Thoracic aorta (tissue), 2 donors: ENCODE results near the gene CUBN. TPM values are rescaled to one million over a fixed set of nuclear protein-coding genes. Genes with fewer than 3 reads are reported as not detected.

Experiments used
- ATAC-seq: fragments of 150-250 bp; one replicate; pipeline ENCODE4 v1.8.0; 2017; ENCODE audit warnings: low read depth; ENCODE audit not compliant: insufficient number of reproducible peaks, low FRiP score
- DNase-seq: peaks from one replicate; pipeline ENCODE4 v3.0.0-alpha.2; 2020; ENCODE audit warnings: low spot score
- H3K27ac ChIP-seq, 2 donors: fragments of 200-600 bp; sonication (generic); 1 replicate in 1 of 2; 2 replicates in 1 of 2; pipeline ENCODE4 v1.5.1; 2016; ENCODE audit warnings: mild to moderate bottlenecking in 2 of 2, moderate library complexity in 2 of 2
- H3K27me3 ChIP-seq: fragments of 200-600 bp; sonication (generic); replicated peaks from 2 replicates; pipeline ENCODE4 v1.6.0; 2016; ENCODE audit warnings: mild to moderate bottlenecking; ENCODE audit not compliant: insufficient read depth
- H3K36me3 ChIP-seq: fragments of 200-600 bp; sonication (generic); one replicate; pipeline ENCODE4 v1.5.1; 2016
- H3K4me1 ChIP-seq, 2 donors: fragments of 200-600 bp; sonication (generic); 1 replicate in 1 of 2; 2 replicates in 1 of 2; pipeline versions ENCODE4 v1.5.1 to v1.6.0; 2016; ENCODE audit warnings: low read depth in 2 of 2, mild to moderate bottlenecking in 1 of 2; ENCODE audit not compliant: control insufficient read depth in 1 of 2
- H3K4me3 ChIP-seq: fragments of 200-600 bp; sonication (generic); 2 replicates; pipeline ENCODE4 v1.5.1; 2016; ENCODE audit warnings: mild to moderate bottlenecking
- H3K9me3 ChIP-seq: fragments of 200-600 bp; sonication (generic); 2 replicates; pipeline ENCODE4 v1.5.1; 2016
- CTCF ChIP-seq: fragments of 200-600 bp; sonication (generic); IDR thresholded peaks from one replicate; pipeline ENCODE4 v1.5.1; 2019; ENCODE audit warnings: antibody characterized with exemption
- total RNA-seq, 2 donors: library from RNA; depleted of rRNA; stranded (reverse); fragments of >200 nt; gene quantifications; one replicate each; pipeline versions ENCODE4 v1.1.0 to v1.2.3, GENCODE V29; 2016

CUBN gene
- total RNA-seq, 2 donors from 2014 or later, result 4.1 to 4.6 TPM

DNA sequence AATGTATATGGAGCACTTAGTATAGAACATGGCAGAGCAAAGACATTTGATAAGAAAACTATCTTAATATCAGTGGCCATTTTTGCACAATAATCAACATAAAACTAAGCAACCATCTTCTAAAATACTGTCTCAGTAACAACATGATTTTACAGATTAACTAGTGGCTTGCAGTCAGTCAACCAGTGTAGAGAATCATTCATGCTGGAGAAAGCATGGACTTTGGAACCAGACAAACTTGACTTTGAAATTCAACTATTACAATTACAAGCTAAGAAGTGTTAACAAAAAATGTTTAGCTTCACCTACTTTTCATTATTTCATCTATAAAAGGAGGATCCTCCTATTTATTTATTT, 27.7 kb downstream of the CUBN start:
- Histone ChIP-seq H3K36me3 (no peaks in the 10 kb centered on the region), H3K4me3 (no peak overlapping the region), H3K27ac (peak overlapping the region in 1 of 2 donors; percentile 10), H3K4me1 (peaks cover 9 to 19% of the 10 kb centered on the region in 2 donors), H3K9me3 (no peaks in the 10 kb centered on the region), H3K27me3 (no peaks in the 10 kb centered on the region)
- DNase-seq (no peak), ATAC-seq (no peak)
- no peak for TF ChIP-seq CTCF

DNA sequence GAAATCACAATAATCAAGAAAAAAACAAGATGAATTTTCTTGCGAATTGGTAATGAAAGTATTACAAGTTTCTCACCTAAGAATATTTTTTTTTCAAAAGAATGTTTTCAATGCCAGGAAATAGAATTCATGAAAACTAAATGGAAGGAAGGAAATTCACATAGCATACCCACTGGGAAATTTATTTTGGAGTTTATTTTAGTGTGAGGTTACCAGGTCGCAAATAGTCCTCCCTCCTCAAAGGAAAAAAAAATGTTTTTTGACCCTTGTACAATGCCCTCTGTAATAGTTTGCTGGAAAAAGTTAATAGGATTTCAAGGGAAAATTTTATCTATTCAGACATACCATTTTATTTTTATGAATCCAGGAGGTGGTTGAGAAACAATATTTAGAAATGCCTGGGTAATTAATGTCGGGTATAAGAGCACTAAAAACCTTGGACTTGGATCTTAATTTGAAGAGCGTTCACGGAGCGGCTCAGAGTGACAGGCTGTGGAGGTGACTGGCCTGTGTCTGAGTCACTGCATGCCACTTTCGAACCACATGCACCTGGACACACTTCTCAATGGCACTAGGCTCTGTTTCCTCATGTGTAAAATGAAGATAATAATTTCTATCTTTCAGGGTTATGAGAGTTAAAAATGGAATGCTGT, 28.2 kb downstream of the CUBN start:
- ATAC-seq, result no peak
- peak overlapping the region in 1 of 2 donors; percentile 10 for H3K27ac ChIP-seq
- no peak for DNase-seq

DNA sequence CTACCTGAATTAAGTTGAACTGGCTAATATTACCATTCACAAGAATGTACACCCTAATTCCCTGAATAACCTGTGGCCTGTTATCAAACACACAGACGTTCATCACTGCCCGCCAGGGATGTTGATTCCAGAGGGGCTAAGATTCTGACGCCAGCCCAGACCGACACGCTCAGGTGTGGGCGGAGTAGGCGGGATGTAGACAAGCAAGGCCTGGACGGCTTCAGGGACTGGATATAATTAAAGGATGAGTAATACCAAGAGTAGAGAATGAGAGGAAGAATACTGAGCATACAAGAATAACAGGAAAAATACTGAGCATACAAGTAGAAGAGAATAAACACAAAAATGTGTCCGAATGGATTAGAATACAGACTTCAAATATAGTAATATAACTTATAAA, 29.0 kb downstream of the CUBN start:
- TF ChIP-seq CTCF, result no peak
- H3K27me3 ChIP-seq, result no peaks in the 10 kb centered on the region
- H3K4me3 ChIP-seq, result no peak overlapping the region
- DNase-seq, result no peak
- H3K9me3 ChIP-seq, result no peaks in the 10 kb centered on the region
- peak overlapping the region in 1 of 2 donors; percentile 54 for H3K27ac ChIP-seq
- no peak for ATAC-seq
- no peaks in the 10 kb centered on the region for H3K36me3 ChIP-seq
- peaks cover 9 to 19% of the 10 kb centered on the region in 2 donors for H3K4me1 ChIP-seq

More for the DNA sequence above, 28.2 kb downstream of the CUBN start:
- Histone ChIP-seq H3K4me1 (peaks cover 9 to 19% of the 10 kb centered on the region in 2 donors), H3K27me3 (no peaks in the 10 kb centered on the region), H3K36me3 (no peaks in the 10 kb centered on the region), H3K4me3 (no peak overlapping the region), H3K9me3 (no peaks in the 10 kb centered on the region)
- no peak for TF ChIP-seq CTCF

DNA sequence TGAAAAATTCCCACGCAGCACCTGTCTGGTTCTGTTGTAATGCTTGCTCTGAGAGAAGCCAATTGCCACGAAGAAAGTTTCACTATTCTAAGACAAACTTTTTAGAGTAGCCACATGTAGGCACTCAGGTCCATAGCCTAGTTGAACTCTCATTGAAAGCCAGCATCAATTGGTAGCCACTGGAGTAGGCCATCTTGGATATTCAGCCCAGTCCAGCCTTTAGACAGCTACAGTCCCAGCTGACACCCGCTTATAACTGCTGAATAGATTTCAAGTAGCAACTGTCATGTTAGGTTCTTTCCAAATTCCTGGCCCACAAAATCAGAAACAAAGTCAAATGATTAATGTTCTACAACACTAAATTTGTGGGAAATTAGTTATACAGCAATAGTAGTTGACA, 31.6 kb downstream of the CUBN start:
- no peaks in the 10 kb centered on the region for H3K36me3 ChIP-seq
- H3K4me3 ChIP-seq, result no peak overlapping the region
- peaks cover 9 to 21% of the 10 kb centered on the region in 2 donors for H3K4me1 ChIP-seq
- H3K27ac ChIP-seq, result peak overlapping the region; percentile 2 to 75
- DNase-seq (no peak), ATAC-seq (no peak)
- no peak for TF ChIP-seq CTCF
- no peaks in the 10 kb centered on the region for H3K9me3 ChIP-seq
- no peaks in the 10 kb centered on the region for H3K27me3 ChIP-seq

DNA sequence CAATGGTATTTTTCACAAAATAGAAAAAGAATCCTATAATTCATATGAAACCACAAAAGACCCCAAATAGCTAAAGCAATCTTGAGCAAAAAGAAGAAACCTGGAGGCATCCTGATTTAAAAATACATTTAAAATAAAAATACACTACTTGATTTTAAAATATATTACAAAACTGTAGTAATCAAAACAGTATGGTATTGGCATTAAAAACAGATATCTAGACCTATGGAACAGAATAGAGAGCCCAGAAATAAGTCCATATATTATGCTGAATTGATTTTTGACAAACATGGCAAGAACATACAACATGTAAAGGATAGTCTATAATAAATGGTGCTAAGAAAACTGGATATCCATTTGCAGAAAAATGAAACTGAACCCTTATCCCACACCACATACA, 34.8 kb downstream of the CUBN start:
- Histone ChIP-seq H3K27ac (no peak overlapping the region), H3K4me3 (no peak overlapping the region), H3K9me3 (no peaks in the 10 kb centered on the region), H3K27me3 (no peaks in the 10 kb centered on the region), H3K36me3 (no peaks in the 10 kb centered on the region), H3K4me1 (peaks cover 9 to 17% of the 10 kb centered on the region in 2 donors)
- ATAC-seq (no peak), DNase-seq (no peak)
- TF ChIP-seq CTCF, result no peak
